Nephron (organoid): ENCODE measurements around the gene PKD1L1.

Experiments
- H3K27ac Mint-ChIP-seq, 3 experiments: 2 replicates each; pipeline ENCODE4 v1.8.0; 2020; ENCODE audit warnings: mixed read lengths in 3 of 3, mild to moderate bottlenecking in 2 of 3, moderate library complexity in 1 of 3
- H3K27me3 Mint-ChIP-seq: 2 replicates; pipeline ENCODE4 v1.8.0; 2021; ENCODE audit warnings: low read depth, mild to moderate bottlenecking, moderate library complexity, mixed read lengths
- H3K36me3 Mint-ChIP-seq: 2 replicates; pipeline ENCODE4 v1.8.0; 2020; ENCODE audit warnings: low read depth, mixed read lengths
- H3K4me1 Mint-ChIP-seq: 2 replicates; pipeline ENCODE4 v1.8.0; 2020; ENCODE audit warnings: mixed read lengths
- H3K4me3 Mint-ChIP-seq, 3 experiments: 2 replicates each; pipeline ENCODE4 v1.8.0; 2020; ENCODE audit warnings: mild to moderate bottlenecking in 3 of 3, mixed read lengths in 3 of 3, moderate library complexity in 2 of 3
- H3K9me3 Mint-ChIP-seq: 2 replicates; pipeline ENCODE4 v1.8.0; 2020; ENCODE audit warnings: mixed read lengths
- TF ChIP-seq, protein P1 (sequence below), 3 experiments: fragments of 200-600 bp; sonication (generic); IDR thresholded peaks; one replicate each; pipeline ENCODE4 v1.5.0; 2021; ENCODE audit warnings: antibody characterized with exemption in 3 of 3; ENCODE audit not compliant: unreplicated experiment in 3 of 3

Gene PKD1L1

DNA sequence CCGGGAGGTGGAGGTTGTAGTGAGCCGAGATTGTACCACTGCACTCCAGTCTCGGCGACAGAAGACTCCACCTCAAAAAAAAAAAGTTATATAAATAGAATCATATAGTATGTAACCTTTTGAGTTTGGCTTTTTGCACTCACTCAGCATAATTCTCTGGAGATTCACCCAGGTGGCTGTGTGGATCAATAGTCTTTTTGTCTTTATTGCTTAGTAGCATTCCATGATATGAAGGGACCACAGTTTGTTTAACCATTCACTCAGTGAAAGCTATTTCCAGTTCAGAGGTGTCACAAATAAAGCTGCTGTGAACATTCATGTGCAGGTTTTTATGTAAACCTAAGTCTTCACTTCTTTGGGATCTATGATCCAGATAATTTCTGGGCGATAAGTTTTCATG is 167.7 kb downstream of the PKD1L1 start:
- Mint-ChIP-seq H3K27me3 (peaks cover 4% of the 10 kb centered on the region), H3K36me3 (peaks cover 5% of the 10 kb centered on the region), H3K9me3 (no peaks in the 10 kb centered on the region), H3K27ac (no peak overlapping the region), H3K4me1 (peaks cover 45% of the 10 kb centered on the region), H3K4me3 (no peak overlapping the region)
- TF ChIP-seq, protein P1, sequence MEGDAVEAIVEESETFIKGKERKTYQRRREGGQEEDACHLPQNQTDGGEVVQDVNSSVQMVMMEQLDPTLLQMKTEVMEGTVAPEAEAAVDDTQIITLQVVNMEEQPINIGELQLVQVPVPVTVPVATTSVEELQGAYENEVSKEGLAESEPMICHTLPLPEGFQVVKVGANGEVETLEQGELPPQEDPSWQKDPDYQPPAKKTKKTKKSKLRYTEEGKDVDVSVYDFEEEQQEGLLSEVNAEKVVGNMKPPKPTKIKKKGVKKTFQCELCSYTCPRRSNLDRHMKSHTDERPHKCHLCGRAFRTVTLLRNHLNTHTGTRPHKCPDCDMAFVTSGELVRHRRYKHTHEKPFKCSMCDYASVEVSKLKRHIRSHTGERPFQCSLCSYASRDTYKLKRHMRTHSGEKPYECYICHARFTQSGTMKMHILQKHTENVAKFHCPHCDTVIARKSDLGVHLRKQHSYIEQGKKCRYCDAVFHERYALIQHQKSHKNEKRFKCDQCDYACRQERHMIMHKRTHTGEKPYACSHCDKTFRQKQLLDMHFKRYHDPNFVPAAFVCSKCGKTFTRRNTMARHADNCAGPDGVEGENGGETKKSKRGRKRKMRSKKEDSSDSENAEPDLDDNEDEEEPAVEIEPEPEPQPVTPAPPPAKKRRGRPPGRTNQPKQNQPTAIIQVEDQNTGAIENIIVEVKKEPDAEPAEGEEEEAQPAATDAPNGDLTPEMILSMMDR (IDR thresholded peaks at IDR 0.05; ENCODE audit: unreplicated experiment in 3 of 3): no peak

DNA sequence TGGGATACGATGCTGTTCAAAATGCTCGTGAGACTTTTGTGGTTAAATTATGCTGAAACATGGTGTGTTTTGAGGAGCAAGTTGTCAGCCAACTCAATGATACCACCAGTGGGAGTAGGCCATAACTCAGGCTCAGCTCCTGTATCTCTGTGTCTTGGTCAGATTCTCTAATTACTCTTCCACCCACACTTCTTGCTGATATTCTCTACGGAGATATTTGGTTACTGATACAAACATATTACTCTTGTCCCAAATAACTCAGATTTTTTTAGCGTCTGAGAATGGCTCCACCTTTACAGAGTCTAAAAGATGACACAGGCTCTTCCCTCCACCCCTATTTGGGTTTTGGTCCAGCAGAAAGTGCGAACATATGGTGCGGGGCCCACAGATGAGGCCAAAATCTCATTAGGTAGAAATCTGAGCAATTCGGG is 168.9 kb downstream of the PKD1L1 start:
- H3K9me3 Mint-ChIP-seq: no peaks in the 10 kb centered on the region
- no peak overlapping the region for H3K4me3 Mint-ChIP-seq
- H3K27me3 Mint-ChIP-seq: peaks cover 4% of the 10 kb centered on the region
- TF ChIP-seq, protein P1 (IDR thresholded peaks at IDR 0.05; ENCODE audit: unreplicated experiment in 3 of 3): no peak
- H3K27ac Mint-ChIP-seq: peak overlapping the region in 2 of 3 experiments; percentile 53 to 70
- H3K36me3 Mint-ChIP-seq: peaks cover 5% of the 10 kb centered on the region
- peaks cover 40% of the 10 kb centered on the region for H3K4me1 Mint-ChIP-seq

DNA sequence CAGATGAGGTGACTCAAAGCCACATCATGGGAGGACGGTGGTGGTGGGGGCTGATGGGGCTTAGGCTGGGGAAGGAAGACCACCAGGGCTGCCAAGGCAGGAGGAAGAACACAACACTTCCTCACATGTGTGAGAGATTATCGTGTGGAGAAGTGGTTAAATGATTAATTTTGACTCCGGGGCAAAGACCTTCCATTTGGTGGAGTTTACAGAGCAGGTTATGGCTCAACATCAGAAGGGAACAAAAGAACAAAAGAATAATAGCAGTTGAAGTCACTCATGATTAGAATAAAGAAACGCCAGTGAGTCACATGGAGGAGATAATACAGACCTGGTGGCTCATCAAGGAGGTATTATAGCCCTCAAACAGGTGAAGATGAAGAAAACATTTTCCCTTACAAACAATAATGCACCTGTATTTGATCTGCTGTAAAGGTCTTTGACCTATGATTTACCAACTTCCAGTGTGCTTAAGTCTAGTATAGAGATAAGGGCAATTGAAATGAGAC is 170.1 kb downstream of the PKD1L1 start:
- Mint-ChIP-seq H3K36me3 (peaks cover 5% of the 10 kb centered on the region), H3K4me1 (peaks cover 35% of the 10 kb centered on the region), H3K27ac (no peak overlapping the region), H3K27me3 (peaks cover 4% of the 10 kb centered on the region), H3K9me3 (no peaks in the 10 kb centered on the region), H3K4me3 (no peak overlapping the region)
- TF ChIP-seq, protein P1 (IDR thresholded peaks at IDR 0.05; ENCODE audit: unreplicated experiment in 3 of 3): no peak

DNA sequence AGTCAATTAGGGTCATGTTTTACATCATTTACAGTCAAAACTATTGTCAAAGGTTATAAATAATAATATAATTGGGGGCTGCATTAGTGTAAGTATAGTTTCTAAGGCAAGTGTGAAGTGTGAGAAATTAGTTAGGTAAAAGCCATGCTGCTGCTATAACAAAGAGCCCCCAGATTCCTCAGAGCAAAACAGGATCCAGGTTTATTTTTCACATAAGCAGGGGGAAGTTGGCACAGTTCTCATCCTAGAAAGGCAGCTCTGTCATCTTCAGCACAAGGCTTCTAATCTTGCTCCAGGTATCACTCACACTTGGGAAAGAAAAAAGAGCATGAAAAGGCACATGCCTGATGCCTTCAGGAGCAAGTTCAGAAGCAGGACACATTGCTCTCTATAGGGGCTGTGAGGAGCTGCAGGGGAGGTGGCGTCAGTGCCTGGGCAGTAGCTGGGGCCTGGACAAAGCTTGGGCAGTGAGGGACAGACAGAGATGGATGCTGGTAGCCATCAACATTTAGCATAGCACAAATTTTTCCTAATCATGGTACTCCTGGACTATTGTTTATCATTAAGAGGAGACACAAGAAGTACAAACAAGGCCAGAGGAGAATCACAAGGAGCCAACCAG is 170.6 kb downstream of the PKD1L1 start:
- Mint-ChIP-seq H3K36me3 (peaks cover 5% of the 10 kb centered on the region), H3K4me1 (peaks cover 32% of the 10 kb centered on the region), H3K9me3 (no peaks in the 10 kb centered on the region), H3K27ac (no peak overlapping the region), H3K4me3 (no peak overlapping the region), H3K27me3 (peaks cover 4% of the 10 kb centered on the region)
- TF ChIP-seq, protein P1 (IDR thresholded peaks at IDR 0.05; ENCODE audit: unreplicated experiment in 3 of 3): no peak

DNA sequence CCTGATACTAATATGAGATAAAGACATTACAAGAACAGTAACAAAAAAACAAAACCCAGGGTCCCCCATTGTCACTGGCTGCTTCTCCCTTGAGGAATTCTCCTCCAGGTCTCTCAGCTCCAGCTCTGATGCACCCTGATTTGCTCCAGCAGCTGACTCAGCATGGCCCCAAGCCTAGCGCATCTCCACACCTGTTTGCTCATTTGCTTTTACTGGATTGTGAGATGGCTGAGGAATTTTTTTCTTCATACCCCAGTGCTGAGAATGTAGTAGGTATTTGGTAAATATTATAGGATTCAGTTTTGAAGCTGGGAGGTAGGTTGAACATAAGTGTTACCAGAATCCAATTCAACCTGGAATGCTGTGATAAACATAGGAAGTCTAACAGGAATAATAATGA is 171.9 kb downstream of the PKD1L1 start:
- Mint-ChIP-seq H3K36me3 (no peaks in the 10 kb centered on the region), H3K9me3 (no peaks in the 10 kb centered on the region), H3K4me3 (no peak overlapping the region), H3K27ac (no peak overlapping the region), H3K4me1 (peaks cover 33% of the 10 kb centered on the region), H3K27me3 (peaks cover 8% of the 10 kb centered on the region)
- TF ChIP-seq, protein P1 (IDR thresholded peaks at IDR 0.05; ENCODE audit: unreplicated experiment in 3 of 3): no peak

DNA sequence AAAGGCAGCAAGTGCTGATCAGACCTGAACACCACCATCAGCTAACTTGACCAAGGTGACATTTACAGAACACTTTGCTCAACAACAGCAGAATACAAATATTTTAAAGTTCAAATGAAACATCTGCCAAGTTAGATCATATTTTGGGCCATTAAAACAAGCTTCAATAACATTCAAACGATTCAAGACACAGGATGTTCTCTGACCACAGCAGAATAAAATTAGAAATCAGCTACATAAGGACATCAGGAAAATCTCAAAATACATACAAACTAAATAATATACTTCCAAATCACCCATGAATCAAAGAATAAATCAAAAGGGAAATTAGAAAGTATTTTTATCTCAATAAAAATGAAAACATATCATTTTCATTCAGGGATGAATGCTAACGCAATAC is 173.0 kb downstream of the PKD1L1 start:
- TF ChIP-seq, protein P1 (IDR thresholded peaks at IDR 0.05; ENCODE audit: unreplicated experiment in 3 of 3): no peak
- Mint-ChIP-seq H3K36me3 (no peaks in the 10 kb centered on the region), H3K9me3 (no peaks in the 10 kb centered on the region), H3K27me3 (peaks cover 8% of the 10 kb centered on the region), H3K4me3 (no peak overlapping the region), H3K4me1 (peaks cover 36% of the 10 kb centered on the region), H3K27ac (no peak overlapping the region)
